Heart left ventricle (tissue), 16 donors: ENCODE measurements around the gene PFDN5. TPM values are rescaled to one million over a fixed set of nuclear protein-coding genes. Genes with fewer than 3 reads are reported as not detected.

Experiments
- ATAC-seq, 4 donors: fragments of 200-7000 bp; cut with Tn5 transposase; one replicate each; pipeline ENCODE4 v1.9.1; 2020 to 2022; ENCODE audit warnings: moderate library complexity in 4 of 4, mild to moderate bottlenecking in 3 of 4, moderate number of reproducible peaks in 1 of 4
- DNase-seq, 5 donors: peaks; one replicate each; pipeline ENCODE4 v3.0.0-alpha.2; 2020
- H3K27ac ChIP-seq, 12 donors: fragments of 200-600 bp; sonication (generic) in 4 of 12; one replicate each; pipeline versions ENCODE4 v1.5.0 to v1.8.0; 2016 to 2022; ENCODE audit warnings: mild to moderate bottlenecking in 2 of 12
- H3K27me3 ChIP-seq, 9 donors: fragments of 200-600 bp; sonication (generic) in 2 of 9; one replicate each; pipeline versions ENCODE4 v1.5.1 to v1.8.0; 2016 to 2022; ENCODE audit warnings: mild to moderate bottlenecking in 3 of 9
- H3K36me3 ChIP-seq, 9 donors: fragments of 200-600 bp; sonication (generic) in 2 of 9; one replicate each; pipeline versions ENCODE4 v1.5.0 to v1.8.0; 2018 to 2022; ENCODE audit warnings: mild to moderate bottlenecking in 2 of 9
- H3K4me1 ChIP-seq, 12 donors: fragments of 200-600 bp; sonication (generic) in 4 of 12; one replicate each; pipeline versions ENCODE4 v1.5.0 to v1.8.0; 2016 to 2022; ENCODE audit warnings: mild to moderate bottlenecking in 3 of 12
- H3K4me3 ChIP-seq, 12 donors: fragments of 200-600 bp; sonication (generic) in 4 of 12; one replicate each; pipeline versions ENCODE4 v1.5.0 to v1.8.0; 2017 to 2022; ENCODE audit warnings: mild to moderate bottlenecking in 9 of 12, moderate library complexity in 4 of 12
- H3K9me3 ChIP-seq, 12 donors: fragments of 200-600 bp; sonication (generic) in 4 of 12; one replicate each; pipeline versions ENCODE4 v1.5.0 to v1.8.0; 2016 to 2022; ENCODE audit warnings: mild to moderate bottlenecking in 1 of 12
- POLR2A ChIP-seq, 2 donors: fragments of 450-650 bp; IDR thresholded peaks; one replicate each; pipeline ENCODE4 v1.6.1; 2017; ENCODE audit warnings: antibody characterized with exemption in 2 of 2, mild to moderate bottlenecking in 2 of 2, moderate library complexity in 2 of 2
- WGBS, 4 donors: extraction: QIAGEN DNeasy Blood & Tissue Kit in 2 of 4; methylation state at CpG; one replicate each; pipeline versions ENCODE4 v1.1.5 to v1.1.7; 2013 to 2018; 5-methylcytosine and 5-hydroxymethylcytosine counted together
- intact Hi-C, 10 donors: fragments of 100-400 bp; cut with DNase I; formaldehyde crosslinking; loops; one replicate each; pipeline versions ENCODE4 v1.11.1 to v1.14.2; 2022
- polyA plus RNA-seq, 2 donors: library from polyadenylated mRNA; stranded (reverse); fragments of 200-250 nt; gene quantifications; one replicate each; pipeline ENCODE4 v1.2.3, GENCODE V29; 2013
- total RNA-seq, 9 donors: library from RNA; depleted of rRNA in 2 of 9; stranded (reverse); fragments of >200 nt in 2 of 9; fragmentation: NEBNext Ultra II Directional in 3 of 9; extraction: Animal tissue kit (Norgen Biotek cat#: 25700) in 3 of 9; gene quantifications; one replicate each; pipeline versions ENCODE4 v1.1.0 to v1.2.4, GENCODE V29; 2016 to 2023
- TF ChIP-seq, protein P1 (sequence below), 12 donors: fragments of 200-600 bp; sonication (generic) in 4 of 12; IDR thresholded peaks; one replicate each; pipeline versions ENCODE4 v1.5.0 to v1.8.0; 2018 to 2022; ENCODE audit warnings: antibody characterized with exemption in 12 of 12, mild to moderate bottlenecking in 5 of 12
- donor health status: ischemic (EF 13 %, LVEDD 7.1; RV severe dilation, severe dysfunction).
- donor health status: healthy with polysubstance abuse.
- donor health status: DM: no; HTN: yes; CAD: no.
- donor health status: DM: no; HTN: no; CAD: no.
- donor health status: ischemic (EF 25% LVEDD 6.9; RV normal size, moderate dysfunction).
- donor health status: ischemic (EF 25% LVEDD 5.7; RV mildly dilated, moderate dysfunction).
- donor health status: healthy.
- donor health status: DM: yes; HTN: yes; CAD: no.
- donor health status: ischemic (EF 35%, LVEDD 5.7; RV mildly dilated, moderate dysfunction).
- donor health status: nonischemic (EF 11% LVEDD 7.7; RV severe dilation, severe dysfunction).
- donor health status: DM: yes; HTN: yes; CAD: no.
- donor health status: PGD.
- donor health status: ischemic (EF 29% LVEDD 5.4; RV normal size, mild dysfunction).
- donor health status: nonischemic (EF 23%, LVEDD 6.1; RV moderate dilation, normal function).

Gene PFDN5
- total and polyA plus RNA-seq, 11 donors: 289 to 979 (median 360) TPM

GRCh38 chr12:53324779-53325510 lies 29.6 kb downstream of the PFDN5 start:
- peak overlapping the region; percentile 72 to 97 (median 92) for H3K27ac ChIP-seq
- ATAC-seq (peak; percentile 74 to 87 (median 84)), DNase-seq (peak; percentile 94 to 97 (median 95))
- H3K36me3 ChIP-seq: peaks cover 0 to 2% (median 0%) of the 10 kb centered on the region in 9 donors
- H3K4me3 ChIP-seq: peak overlapping the region; percentile 60 to 87 (median 70)
- no peaks in the 10 kb centered on the region for H3K9me3 ChIP-seq
- no peaks in the 10 kb centered on the region for H3K27me3 ChIP-seq
- H3K4me1 ChIP-seq: peaks cover 0 to 42% (median 31%) of the 10 kb centered on the region in 12 donors
- 0 to 2% (median 0%) methylated on average over 21 to 69 of the region's 69 CpGs for WGBS, 4 donors
- TF ChIP-seq, protein P1, sequence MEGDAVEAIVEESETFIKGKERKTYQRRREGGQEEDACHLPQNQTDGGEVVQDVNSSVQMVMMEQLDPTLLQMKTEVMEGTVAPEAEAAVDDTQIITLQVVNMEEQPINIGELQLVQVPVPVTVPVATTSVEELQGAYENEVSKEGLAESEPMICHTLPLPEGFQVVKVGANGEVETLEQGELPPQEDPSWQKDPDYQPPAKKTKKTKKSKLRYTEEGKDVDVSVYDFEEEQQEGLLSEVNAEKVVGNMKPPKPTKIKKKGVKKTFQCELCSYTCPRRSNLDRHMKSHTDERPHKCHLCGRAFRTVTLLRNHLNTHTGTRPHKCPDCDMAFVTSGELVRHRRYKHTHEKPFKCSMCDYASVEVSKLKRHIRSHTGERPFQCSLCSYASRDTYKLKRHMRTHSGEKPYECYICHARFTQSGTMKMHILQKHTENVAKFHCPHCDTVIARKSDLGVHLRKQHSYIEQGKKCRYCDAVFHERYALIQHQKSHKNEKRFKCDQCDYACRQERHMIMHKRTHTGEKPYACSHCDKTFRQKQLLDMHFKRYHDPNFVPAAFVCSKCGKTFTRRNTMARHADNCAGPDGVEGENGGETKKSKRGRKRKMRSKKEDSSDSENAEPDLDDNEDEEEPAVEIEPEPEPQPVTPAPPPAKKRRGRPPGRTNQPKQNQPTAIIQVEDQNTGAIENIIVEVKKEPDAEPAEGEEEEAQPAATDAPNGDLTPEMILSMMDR (IDR thresholded peaks at IDR 0.05): peak; percentile 71 to 98 (median 86)
- peak in 1 of 2 donors; percentile 97 for TF ChIP-seq POLR2A (IDR thresholded peaks at IDR 0.05)
- intact Hi-C loops: loop anchor here (1.0 to 10.0 kb wide), 10 partner anchors 20 to 184 kb away; partner anchors contain the start of genes TARBP2 (in 8 of the 10), NPFF (in 6 of the 10) and SP1 (in 1 of the 10)

GRCh38 chr12:53325511-53326061 lies 30.2 kb downstream of the PFDN5 start:
- peak in 1 of 4 donors; percentile 12 for ATAC-seq

GRCh38 chr12:53326460-53327185 lies 31.3 kb downstream of the PFDN5 start:
- no peaks in the 10 kb centered on the region for H3K9me3 ChIP-seq
- H3K36me3 ChIP-seq: no peaks in the 10 kb centered on the region
- TF ChIP-seq POLR2A (IDR thresholded peaks at IDR 0.05): no peak
- TF ChIP-seq, protein P1 (IDR thresholded peaks at IDR 0.05): no peak
- peak overlapping the region in 2 of 12 donors; percentile 69 to 77 for H3K4me3 ChIP-seq
- ATAC-seq: no peak
- peaks cover 0 to 31% (median 21%) of the 10 kb centered on the region in 12 donors for H3K4me1 ChIP-seq
- WGBS, 4 donors: 86 to 94% (median 89%) methylated on average over 8 of the region's 8 CpGs
- H3K27ac ChIP-seq: peak overlapping the region in 1 of 12 donors; percentile 87
- intact Hi-C loops: loop anchor here in 6 of 10 donors (1.0 to 10.0 kb wide), 4 partner anchors 14 to 178 kb away; partner anchors contain the start of genes NPFF (in 5 of the 6) and TARBP2 (in 5 of the 6)
- peaks cover 0 to 3% (median 0%) of the 10 kb centered on the region in 9 donors for H3K27me3 ChIP-seq
- DNase-seq: no peak

More at GRCh38 chr12:53325511-53326061, 30.2 kb downstream of the PFDN5 start:
- peak overlapping the region; percentile 72 to 97 (median 92) for H3K27ac ChIP-seq
- TF ChIP-seq, protein P1 (IDR thresholded peaks at IDR 0.05): no peak
- no peak for TF ChIP-seq POLR2A (IDR thresholded peaks at IDR 0.05)
- peaks cover 0 to 36% (median 25%) of the 10 kb centered on the region in 12 donors for H3K4me1 ChIP-seq
- H3K4me3 ChIP-seq: peak overlapping the region; percentile 60 to 87 (median 70)
- intact Hi-C loops: loop anchor here (1.0 to 10.0 kb wide), 9 partner anchors 15 to 183 kb away; partner anchors contain the start of genes TARBP2 (in 7 of the 10), NPFF (in 5 of the 10) and SP1 (in 1 of the 10)
- no peaks in the 10 kb centered on the region for H3K36me3 ChIP-seq
- H3K27me3 ChIP-seq: no peaks in the 10 kb centered on the region
- WGBS, 4 donors: 1 to 2% (median 1%) methylated on average over 20 to 50 of the region's 50 CpGs
- peak in 3 of 5 donors; percentile 39 to 74 (median 53) for DNase-seq
- no peaks in the 10 kb centered on the region for H3K9me3 ChIP-seq
